GM18870 (cell line): Measurements from ENCODE around the gene GSS.

Source experiments
- ATAC-seq: cut with Tn5 transposase; IDR thresholded peaks from one replicate; pipeline ENCODE4 v1.9.1; 2021; ENCODE audit warnings: moderate library complexity; ENCODE audit not compliant: unreplicated experiment

The GSS gene

GRCh38 chr20:34955231-34956040, at the start of gene GSS, which contains the start of gene MYH7B:
TSS of gene GSS (minus strand) at chr20:34955806. CDS start at chr20:34951852, 3,954 bp downstream.
TSS of gene MYH7B (plus strand) at chr20:34955868. CDS start at chr20:34978006, 22,138 bp downstream.
- ATAC-seq, result peak; percentile 56

GRCh38 chr20:35004749-35005462, 49.3 kb upstream of the GSS start:
- no peak for ATAC-seq

- ATAC-seq, result no peak
These were observed 48.6 kb upstream of the GSS start for GRCh38 chr20:35004051-35004725.

- no peak for ATAC-seq
These were observed 47.8 kb upstream of the GSS start for GRCh38 chr20:35003211-35004031.

- ATAC-seq, result no peak
These were observed 47.0 kb upstream of the GSS start for GRCh38 chr20:35002426-35003210.

- no peak for ATAC-seq
These were observed 46.2 kb upstream of the GSS start for GRCh38 chr20:35001596-35002362.

GRCh38 chr20:35000922-35001595, 45.5 kb upstream of the GSS start:
- no peak for ATAC-seq

GRCh38 chr20:35000311-35000921, 44.8 kb upstream of the GSS start:
- ATAC-seq, result no peak

- no peak for ATAC-seq
These were observed 44.2 kb upstream of the GSS start for GRCh38 chr20:34999782-35000181.

GRCh38 chr20:34999021-34999451, 43.4 kb upstream of the GSS start:
- ATAC-seq, result no peak

GRCh38 chr20:34998331-34998950, 42.8 kb upstream of the GSS start:
- ATAC-seq, result no peak

- ATAC-seq, result no peak
These were observed 42.2 kb upstream of the GSS start for GRCh38 chr20:34997774-34998173.

GRCh38 chr20:34997131-34997561, 41.5 kb upstream of the GSS start:
- ATAC-seq, result no peak

- ATAC-seq, result no peak
These were observed 40.8 kb upstream of the GSS start for GRCh38 chr20:34996243-34997028.

GRCh38 chr20:34995696-34996095, 40.1 kb upstream of the GSS start:
- ATAC-seq, result no peak

- no peak for ATAC-seq
These were observed 39.6 kb upstream of the GSS start for GRCh38 chr20:34995192-34995591.
